ENCODE measurements around the gene ABHD17A.

The ABHD17A gene

DNA sequence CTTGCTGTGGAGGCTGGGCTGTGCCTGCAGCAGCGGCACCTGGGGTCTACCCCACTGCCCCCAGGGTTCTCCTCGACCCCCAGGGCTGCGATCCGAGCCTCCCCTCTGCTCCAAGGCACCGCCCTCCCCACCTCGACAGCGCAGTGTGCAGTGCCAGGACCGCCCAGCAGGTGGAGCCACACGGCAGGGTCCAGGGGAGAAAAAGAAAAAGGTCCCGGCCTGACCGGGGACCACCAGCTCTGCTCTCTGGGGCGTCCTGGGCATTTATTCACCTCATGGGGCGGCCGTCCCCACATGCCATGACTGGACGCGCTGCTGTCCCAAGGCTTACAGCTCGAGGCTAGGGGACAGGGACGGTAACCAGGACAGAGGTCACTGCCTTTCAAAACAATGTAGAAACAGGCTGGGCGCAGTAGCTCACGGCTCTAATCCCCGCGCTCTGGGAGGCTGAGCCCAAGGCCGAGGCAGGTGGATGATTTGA is 47.6 kb downstream of the ABHD17A start:
- H2AK5ac ChIP-seq (ENCODE audit: low read depth, low read length), result peak overlapping the region; percentile 68
- H3K27me3 ChIP-seq (ENCODE audit: control insufficient read depth in 3 of 3, insufficient read depth in 3 of 3, low read depth in 1 of 3, low read length in 3 of 3), result no peaks in the 10 kb centered on the region
- H2BK120ac ChIP-seq (ENCODE audit: low read depth, low read length), result no peak overlapping the region
- peaks cover 2 to 15% of the 10 kb centered on the region in 2 donors for H3K4me1 ChIP-seq (ENCODE audit: control insufficient read depth in 2 of 2, insufficient read depth in 1 of 2, low read depth in 1 of 2, low read length in 2 of 2)
- peaks cover 0 to 11% of the 10 kb centered on the region in 2 donors for H3K36me3 ChIP-seq (replicated peaks in 1 of 2; ENCODE audit: control insufficient read depth in 2 of 2, insufficient read depth in 2 of 2, low read length in 2 of 2)
- WGBS, 2 donors (ENCODE audit: extremely low coverage in 2 of 2, insufficient read length in 2 of 2, insufficient replicate concordance in 1 of 2), result no CpG with 5 or more reads among the region's 23 CpGs
- H2BK5ac ChIP-seq (ENCODE audit: low read length), result peak overlapping the region; percentile 69
- no peaks in the 10 kb centered on the region for H3K9me3 ChIP-seq (replicated peaks in 1 of 2; ENCODE audit: control insufficient read depth in 2 of 2, insufficient read depth in 1 of 2, low read depth in 1 of 2, low read length in 2 of 2)
- no peak overlapping the region for H2AFZ ChIP-seq (ENCODE audit: low read length)
- H3K4me3 ChIP-seq (ENCODE audit: low read length in 2 of 2), result no peak overlapping the region
- no peak overlapping the region for H3K18ac ChIP-seq (ENCODE audit: low read length)
- H2BK15ac ChIP-seq (ENCODE audit: low read length), result no peak overlapping the region
- H2BK12ac ChIP-seq (ENCODE audit: low read length), result no peak overlapping the region
- no peak overlapping the region for H3K27ac ChIP-seq (replicated peaks; ENCODE audit: low read length)
- no peak overlapping the region for H4K8ac ChIP-seq (ENCODE audit: low read depth, low read length)
- H4K91ac ChIP-seq (ENCODE audit: low read depth, low read length, poor library complexity), result no peak overlapping the region
- H3K23ac ChIP-seq (ENCODE audit: low read depth, low read length, poor library complexity), result no peak overlapping the region
- H3K79me1 ChIP-seq (ENCODE audit: low read depth, low read length), result peaks cover 31% of the 10 kb centered on the region
- no peak for DNase-seq (ENCODE audit: low spot score)
- no peak overlapping the region for H3K14ac ChIP-seq (ENCODE audit: low read length)
- H3K9ac ChIP-seq (ENCODE audit: low read depth, low read length, poor library complexity), result no peak overlapping the region
- H3K4ac ChIP-seq (ENCODE audit: low read length), result no peak overlapping the region
- no peak overlapping the region for H3K4me2 ChIP-seq (ENCODE audit: insufficient read depth, low read length, poor library complexity, severe bottlenecking)

DNA sequence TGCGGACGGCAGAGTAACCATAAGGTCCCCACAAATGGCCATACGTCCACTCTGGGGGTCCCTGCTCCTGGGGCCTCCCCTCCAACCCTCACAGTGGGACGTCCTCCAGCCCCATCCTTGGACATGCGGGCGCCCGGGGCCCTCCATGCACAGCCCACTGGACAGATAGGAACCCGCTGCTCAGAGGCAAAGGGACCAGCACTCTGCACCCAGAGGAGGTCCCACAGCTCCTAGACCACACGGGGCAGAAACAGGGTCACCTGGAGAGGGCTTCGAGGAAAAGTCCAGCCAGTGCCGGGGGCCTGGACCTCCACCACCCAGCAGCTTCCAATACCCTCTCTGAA is 48.1 kb downstream of the ABHD17A start:
- Histone ChIP-seq H4K8ac (ENCODE audit: low read depth, low read length) (no peak overlapping the region), H3K9me3 (replicated peaks in 1 of 2; ENCODE audit: control insufficient read depth in 2 of 2, insufficient read depth in 1 of 2, low read depth in 1 of 2, low read length in 2 of 2) (no peaks in the 10 kb centered on the region), H3K4me3 (ENCODE audit: low read length in 2 of 2) (no peak overlapping the region), H2AK5ac (ENCODE audit: low read depth, low read length) (peak overlapping the region; percentile 68), H3K27me3 (ENCODE audit: control insufficient read depth in 3 of 3, insufficient read depth in 3 of 3, low read depth in 1 of 3, low read length in 3 of 3) (no peaks in the 10 kb centered on the region), H3K4me1 (ENCODE audit: control insufficient read depth in 2 of 2, insufficient read depth in 1 of 2, low read depth in 1 of 2, low read length in 2 of 2) (peaks cover 2 to 13% of the 10 kb centered on the region in 2 donors), H3K23ac (ENCODE audit: low read depth, low read length, poor library complexity) (no peak overlapping the region), H3K4me2 (ENCODE audit: insufficient read depth, low read length, poor library complexity, severe bottlenecking) (no peak overlapping the region), H2BK5ac (ENCODE audit: low read length) (peak overlapping the region; percentile 69), H3K9ac (ENCODE audit: low read depth, low read length, poor library complexity) (no peak overlapping the region), H3K14ac (ENCODE audit: low read length) (peak overlapping the region; percentile 38), H2BK15ac (ENCODE audit: low read length) (no peak overlapping the region), H3K36me3 (replicated peaks in 1 of 2; ENCODE audit: control insufficient read depth in 2 of 2, insufficient read depth in 2 of 2, low read length in 2 of 2) (peaks cover 0 to 11% of the 10 kb centered on the region in 2 donors), H3K18ac (ENCODE audit: low read length) (no peak overlapping the region), H2AFZ (ENCODE audit: low read length) (no peak overlapping the region), H2BK120ac (ENCODE audit: low read depth, low read length) (no peak overlapping the region), H2BK12ac (ENCODE audit: low read length) (no peak overlapping the region), H4K91ac (ENCODE audit: low read depth, low read length, poor library complexity) (no peak overlapping the region), H3K4ac (ENCODE audit: low read length) (no peak overlapping the region), H3K27ac (replicated peaks; ENCODE audit: low read length) (no peak overlapping the region), H3K79me1 (ENCODE audit: low read depth, low read length) (peaks cover 31% of the 10 kb centered on the region)
- DNase-seq (ENCODE audit: low spot score), result no peak
- no CpG with 5 or more reads among the region's 11 CpGs for WGBS, 2 donors (ENCODE audit: extremely low coverage in 2 of 2, insufficient read length in 2 of 2, insufficient replicate concordance in 1 of 2)

DNA sequence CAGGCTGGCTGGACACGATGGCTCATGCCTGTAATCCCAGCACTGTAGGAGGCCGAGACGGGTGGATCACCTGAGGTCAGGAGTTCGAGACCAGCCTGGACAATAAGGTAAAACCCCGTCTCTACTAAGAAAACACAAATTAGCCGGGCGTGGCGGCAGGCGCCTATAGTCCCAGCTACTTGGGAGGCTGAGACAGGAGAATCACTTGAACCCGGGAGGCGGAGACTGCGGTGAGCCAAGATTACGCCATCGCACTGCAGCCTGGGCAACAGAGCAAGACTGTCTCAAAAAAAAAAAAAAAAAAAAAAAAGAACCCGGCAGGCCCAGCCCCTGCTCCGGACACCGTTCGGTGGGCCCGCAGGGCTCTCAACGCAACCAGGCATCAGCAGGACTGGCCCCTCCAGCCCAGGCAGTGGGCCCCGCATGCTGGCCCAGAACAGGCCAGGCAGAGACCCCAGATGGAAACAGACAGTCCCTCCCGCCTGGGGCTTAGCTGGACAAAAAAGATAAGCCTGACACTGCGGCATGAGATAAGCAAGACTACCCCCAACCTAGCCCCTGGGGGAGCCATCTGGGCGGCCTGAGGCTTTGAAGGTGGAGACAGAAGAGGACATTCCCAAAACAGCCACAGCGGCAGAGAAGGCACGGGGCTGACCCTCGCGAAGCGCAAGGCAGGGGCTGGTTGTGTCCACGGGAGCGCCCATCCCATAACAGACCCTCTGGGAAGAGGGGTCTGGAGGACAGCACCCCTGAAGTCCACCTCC is 48.7 kb downstream of the ABHD17A start:
- H3K14ac ChIP-seq (ENCODE audit: low read length), result no peak overlapping the region
- no peak overlapping the region for H2BK120ac ChIP-seq (ENCODE audit: low read depth, low read length)
- peaks cover 0 to 11% of the 10 kb centered on the region in 2 donors for H3K36me3 ChIP-seq (replicated peaks in 1 of 2; ENCODE audit: control insufficient read depth in 2 of 2, insufficient read depth in 2 of 2, low read length in 2 of 2)
- no peak overlapping the region for H4K91ac ChIP-seq (ENCODE audit: low read depth, low read length, poor library complexity)
- DNase-seq (ENCODE audit: low spot score), result no peak
- WGBS, 2 donors (ENCODE audit: extremely low coverage in 2 of 2, insufficient read length in 2 of 2, insufficient replicate concordance in 1 of 2), result no CpG with 5 or more reads among the region's 31 CpGs
- H3K9me3 ChIP-seq (replicated peaks in 1 of 2; ENCODE audit: control insufficient read depth in 2 of 2, insufficient read depth in 1 of 2, low read depth in 1 of 2, low read length in 2 of 2), result no peaks in the 10 kb centered on the region
- peak overlapping the region; percentile 68 for H2AK5ac ChIP-seq (ENCODE audit: low read depth, low read length)
- H3K4me1 ChIP-seq (ENCODE audit: control insufficient read depth in 2 of 2, insufficient read depth in 1 of 2, low read depth in 1 of 2, low read length in 2 of 2), result peaks cover 6 to 12% of the 10 kb centered on the region in 2 donors
- no peak overlapping the region for H2BK15ac ChIP-seq (ENCODE audit: low read length)
- no peak overlapping the region for H3K4me2 ChIP-seq (ENCODE audit: insufficient read depth, low read length, poor library complexity, severe bottlenecking)
- H2AFZ ChIP-seq (ENCODE audit: low read length), result no peak overlapping the region
- no peak overlapping the region for H3K4ac ChIP-seq (ENCODE audit: low read length)
- H4K8ac ChIP-seq (ENCODE audit: low read depth, low read length), result no peak overlapping the region
- peaks cover 32% of the 10 kb centered on the region for H3K79me1 ChIP-seq (ENCODE audit: low read depth, low read length)
- no peaks in the 10 kb centered on the region for H3K27me3 ChIP-seq (ENCODE audit: control insufficient read depth in 3 of 3, insufficient read depth in 3 of 3, low read depth in 1 of 3, low read length in 3 of 3)
- no peak overlapping the region for H2BK12ac ChIP-seq (ENCODE audit: low read length)
- H3K9ac ChIP-seq (ENCODE audit: low read depth, low read length, poor library complexity), result no peak overlapping the region
- H3K18ac ChIP-seq (ENCODE audit: low read length), result no peak overlapping the region
- peak overlapping the region; percentile 8 for H3K23ac ChIP-seq (ENCODE audit: low read depth, low read length, poor library complexity)
- H2BK5ac ChIP-seq (ENCODE audit: low read length), result peak overlapping the region; percentile 69
- no peak overlapping the region for H3K4me3 ChIP-seq (ENCODE audit: low read length in 2 of 2)
- no peak overlapping the region for H3K27ac ChIP-seq (replicated peaks; ENCODE audit: low read length)

DNA sequence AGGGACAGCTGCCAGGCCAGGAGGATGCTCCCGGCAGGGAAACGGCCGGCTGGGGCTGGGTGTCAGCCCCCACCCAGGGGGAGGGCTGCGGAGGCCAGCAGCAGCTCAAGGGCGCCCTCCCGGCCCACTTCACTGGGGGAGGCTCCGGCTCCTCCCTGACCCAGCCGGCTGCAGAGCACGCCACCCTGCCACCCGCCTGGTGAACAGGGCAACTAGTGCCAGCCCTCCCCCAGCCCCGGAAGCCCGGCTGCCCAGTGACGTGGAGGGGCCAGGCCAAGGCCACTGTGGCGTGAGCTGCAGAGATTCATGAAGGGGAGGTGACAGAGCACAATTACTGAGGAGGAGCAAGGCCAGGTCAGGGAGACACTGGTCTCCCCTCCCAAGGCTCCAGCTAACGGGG is 51.8 kb downstream of the ABHD17A start:
- Histone ChIP-seq H2BK12ac (ENCODE audit: low read length) (no peak overlapping the region), H2AK5ac (ENCODE audit: low read depth, low read length) (no peak overlapping the region), H2AFZ (ENCODE audit: low read length) (no peak overlapping the region), H3K18ac (ENCODE audit: low read length) (no peak overlapping the region), H3K4me2 (ENCODE audit: insufficient read depth, low read length, poor library complexity, severe bottlenecking) (no peak overlapping the region), H2BK120ac (ENCODE audit: low read depth, low read length) (no peak overlapping the region), H3K14ac (ENCODE audit: low read length) (no peak overlapping the region), H3K4me3 (ENCODE audit: low read length in 2 of 2) (no peak overlapping the region), H2BK15ac (ENCODE audit: low read length) (no peak overlapping the region), H2BK5ac (ENCODE audit: low read length) (peak overlapping the region; percentile 66), H3K27me3 (ENCODE audit: control insufficient read depth in 3 of 3, insufficient read depth in 3 of 3, low read depth in 1 of 3, low read length in 3 of 3) (no peaks in the 10 kb centered on the region), H3K4ac (ENCODE audit: low read length) (no peak overlapping the region), H3K36me3 (replicated peaks in 1 of 2; ENCODE audit: control insufficient read depth in 2 of 2, insufficient read depth in 2 of 2, low read length in 2 of 2) (peaks cover 6 to 23% of the 10 kb centered on the region in 2 donors), H3K4me1 (ENCODE audit: control insufficient read depth in 2 of 2, insufficient read depth in 1 of 2, low read depth in 1 of 2, low read length in 2 of 2) (peaks cover 1 to 6% of the 10 kb centered on the region in 2 donors), H3K9me3 (replicated peaks in 1 of 2; ENCODE audit: control insufficient read depth in 2 of 2, insufficient read depth in 1 of 2, low read depth in 1 of 2, low read length in 2 of 2) (peaks cover 0 to 1% of the 10 kb centered on the region in 2 donors), H3K9ac (ENCODE audit: low read depth, low read length, poor library complexity) (peak overlapping the region; percentile 37), H3K27ac (replicated peaks; ENCODE audit: low read length) (no peak overlapping the region), H3K79me1 (ENCODE audit: low read depth, low read length) (peaks cover 28% of the 10 kb centered on the region), H4K8ac (ENCODE audit: low read depth, low read length) (peak overlapping the region; percentile 17), H3K23ac (ENCODE audit: low read depth, low read length, poor library complexity) (peak overlapping the region; percentile 67), H4K91ac (ENCODE audit: low read depth, low read length, poor library complexity) (no peak overlapping the region)
- no CpG with 5 or more reads among the region's 15 CpGs for WGBS, 2 donors (ENCODE audit: extremely low coverage in 2 of 2, insufficient read length in 2 of 2, insufficient replicate concordance in 1 of 2)
- no peak for DNase-seq (ENCODE audit: low spot score)
